Measurements from ENCODE around the gene VSNL1.

- TF ChIP-seq CTCF (conservative IDR thresholded peaks at IDR 0.05 in 1 of 2, IDR thresholded peaks at IDR 0.05 in 1 of 2; ENCODE audit: extremely low read depth in 1 of 2, insufficient read depth in 1 of 2, low read depth in 1 of 2, low read length in 2 of 2): no peak
- TF ChIP-seq EZH2 (IDR thresholded peaks at IDR 0.05; ENCODE audit: borderline replicate concordance, low read length): no peak
These were observed 42.8 kb upstream of the VSNL1 start for GRCh38 chr2:17497718-17498117.
